Measurements from ENCODE around the gene KNTC1.
"Not testable (repeated sequence)": the region's sequence is repeated elsewhere in the genome, so short reads cannot be mapped to it uniquely, and the experiment has no call there.

The KNTC1 gene

GRCh38 chr12:122489038-122489437 lies 38.0 kb upstream of the KNTC1 start:
- TF ChIP-seq CTCF (conservative IDR thresholded peaks at IDR 0.05; ENCODE audit: low read depth, low read length), result no peak
- no peak overlapping the region for H3K4me3 ChIP-seq (ENCODE audit: low read length)
- no peak for DNase-seq (ENCODE audit: low read depth)

GRCh38 chr12:122491991-122492390 lies 35.1 kb upstream of the KNTC1 start:
- no peak overlapping the region for H3K4me3 ChIP-seq (ENCODE audit: low read length)
- DNase-seq (ENCODE audit: low read depth), result no peak
- TF ChIP-seq CTCF (conservative IDR thresholded peaks at IDR 0.05; ENCODE audit: low read depth, low read length), result no peak

GRCh38 chr12:122493222-122493621 lies 33.8 kb upstream of the KNTC1 start:
- H3K4me3 ChIP-seq (ENCODE audit: low read length); DNase-seq (ENCODE audit: low read depth): not testable (repeated sequence)

- no peak overlapping the region for H3K4me3 ChIP-seq (ENCODE audit: low read length)
- no peak for TF ChIP-seq CTCF (conservative IDR thresholded peaks at IDR 0.05; ENCODE audit: low read depth, low read length)
- DNase-seq (ENCODE audit: low read depth), result no peak
Measured at GRCh38 chr12:122495258-122495657, 31.8 kb upstream of the KNTC1 start.

GRCh38 chr12:122499991-122500684 lies 26.9 kb upstream of the KNTC1 start:
- no peak for DNase-seq (ENCODE audit: low read depth)
- TF ChIP-seq CTCF (conservative IDR thresholded peaks at IDR 0.05; ENCODE audit: low read depth, low read length), result no peak

GRCh38 chr12:122500685-122501488 lies 26.2 kb upstream of the KNTC1 start, which contains the start of gene ZCCHC8:
Gene ZCCHC8 (minus strand): TSS chr12:122500932. CDS start chr12:122500840, 92 bp downstream.
- peak; percentile 95 for DNase-seq (ENCODE audit: low read depth)
- TF ChIP-seq CTCF (conservative IDR thresholded peaks at IDR 0.05; ENCODE audit: low read depth, low read length), result peak; percentile 6
- H3K4me3 ChIP-seq (ENCODE audit: low read length), result peak within 1 kb of the TSS; percentile 92

More at GRCh38 chr12:122499991-122500684, 26.9 kb upstream of the KNTC1 start:
- peak overlapping the region; percentile 92 for H3K4me3 ChIP-seq (ENCODE audit: low read length)

- H3K4me3 ChIP-seq (ENCODE audit: low read length), result no peak overlapping the region
- TF ChIP-seq CTCF (conservative IDR thresholded peaks at IDR 0.05; ENCODE audit: low read depth, low read length), result no peak
- no peak for DNase-seq (ENCODE audit: low read depth)
Measured at GRCh38 chr12:122501489-122501989, 25.5 kb upstream of the KNTC1 start.

Data from retinal pigment epithelial cell (primary cell).